Measurements from ENCODE around the gene RALGDS.
"Not testable (repeated sequence)": the region's sequence is repeated elsewhere in the genome, so short reads cannot be mapped to it uniquely, and the experiment has no call there.

Gene RALGDS

GRCh38 chr9:133099726-133100505 is 21.1 kb downstream of the RALGDS start:
- DNase-seq = no peak
- in situ Hi-C loops (cut with MboI; ENCODE audit: low pct_unique_long_range_greater_than_20kb, low sequenced_read_pairs) = no loop called here

- no peak for DNase-seq
- in situ Hi-C loops (cut with MboI; ENCODE audit: low pct_unique_long_range_greater_than_20kb, low sequenced_read_pairs) = no loop called here
These were observed 22.2 kb downstream of the RALGDS start for GRCh38 chr9:133098871-133099270.

GRCh38 chr9:133098104-133098754 is 22.8 kb downstream of the RALGDS start:
- DNase-seq = no peak
- in situ Hi-C loops (cut with MboI; ENCODE audit: low pct_unique_long_range_greater_than_20kb, low sequenced_read_pairs) = no loop called here

GRCh38 chr9:133094842-133095393 is 26.1 kb downstream of the RALGDS start:
- no peak for DNase-seq
- in situ Hi-C loops (cut with MboI; ENCODE audit: low pct_unique_long_range_greater_than_20kb, low sequenced_read_pairs) = no loop called here

- in situ Hi-C loops (cut with MboI; ENCODE audit: low pct_unique_long_range_greater_than_20kb, low sequenced_read_pairs); DNase-seq: not testable (repeated sequence)
These were observed 26.7 kb downstream of the RALGDS start for GRCh38 chr9:133094351-133094750.

- in situ Hi-C loops (cut with MboI; ENCODE audit: low pct_unique_long_range_greater_than_20kb, low sequenced_read_pairs) = no loop called here
These were observed 30.2 kb downstream of the RALGDS start for GRCh38 chr9:133090752-133091385.

GRCh38 chr9:133090187-133090586 is 30.9 kb downstream of the RALGDS start:
- no peak for DNase-seq
- in situ Hi-C loops (cut with MboI; ENCODE audit: low pct_unique_long_range_greater_than_20kb, low sequenced_read_pairs) = no loop called here

More at GRCh38 chr9:133090752-133091385, 30.2 kb downstream of the RALGDS start:
- DNase-seq = no peak

GRCh38 chr9:133089271-133089671 is 31.8 kb downstream of the RALGDS start:
- in situ Hi-C loops (cut with MboI; ENCODE audit: low pct_unique_long_range_greater_than_20kb, low sequenced_read_pairs) = no loop called here

GRCh38 chr9:133088756-133089155 is 32.3 kb downstream of the RALGDS start:
- DNase-seq = no peak
- in situ Hi-C loops (cut with MboI; ENCODE audit: low pct_unique_long_range_greater_than_20kb, low sequenced_read_pairs) = no loop called here

More at GRCh38 chr9:133089271-133089671, 31.8 kb downstream of the RALGDS start:
- DNase-seq = no peak

GRCh38 chr9:133088146-133088750 is 32.8 kb downstream of the RALGDS start:
- in situ Hi-C loops (cut with MboI; ENCODE audit: low pct_unique_long_range_greater_than_20kb, low sequenced_read_pairs) = no loop called here
- DNase-seq = no peak

GRCh38 chr9:133087429-133088145 is 33.5 kb downstream of the RALGDS start:
- DNase-seq = no peak
- in situ Hi-C loops (cut with MboI; ENCODE audit: low pct_unique_long_range_greater_than_20kb, low sequenced_read_pairs) = no loop called here

GRCh38 chr9:133086894-133087293 is 34.1 kb downstream of the RALGDS start:
- DNase-seq = no peak
- in situ Hi-C loops (cut with MboI; ENCODE audit: low pct_unique_long_range_greater_than_20kb, low sequenced_read_pairs) = no loop called here

- DNase-seq; in situ Hi-C loops (cut with MboI; ENCODE audit: low pct_unique_long_range_greater_than_20kb, low sequenced_read_pairs): not testable (repeated sequence)
These were observed 34.7 kb downstream of the RALGDS start for GRCh38 chr9:133086212-133086860.

- in situ Hi-C loops (cut with MboI; ENCODE audit: low pct_unique_long_range_greater_than_20kb, low sequenced_read_pairs); DNase-seq: not testable (repeated sequence)
These were observed 37.4 kb downstream of the RALGDS start for GRCh38 chr9:133083688-133084087.

- DNase-seq; in situ Hi-C loops (cut with MboI; ENCODE audit: low pct_unique_long_range_greater_than_20kb, low sequenced_read_pairs): not testable (repeated sequence)
These were observed 38.9 kb downstream of the RALGDS start for GRCh38 chr9:133081957-133082644.

- DNase-seq; in situ Hi-C loops (cut with MboI; ENCODE audit: low pct_unique_long_range_greater_than_20kb, low sequenced_read_pairs): not testable (repeated sequence)
These were observed 40.0 kb downstream of the RALGDS start for GRCh38 chr9:133080786-133081779.

GRCh38 chr9:133080161-133080560 is 40.9 kb downstream of the RALGDS start:
- in situ Hi-C loops (cut with MboI; ENCODE audit: low pct_unique_long_range_greater_than_20kb, low sequenced_read_pairs) = no loop called here
- no peak for DNase-seq
